HG03439 (cell line): ENCODE results near the gene TMEM269.

Experiments
- ATAC-seq: cut with Tn5 transposase; IDR thresholded peaks from one replicate; pipeline ENCODE4 v1.9.1; 2021; ENCODE audit warnings: mild to moderate bottlenecking, moderate library complexity; ENCODE audit not compliant: unreplicated experiment

The TMEM269 gene

DNA sequence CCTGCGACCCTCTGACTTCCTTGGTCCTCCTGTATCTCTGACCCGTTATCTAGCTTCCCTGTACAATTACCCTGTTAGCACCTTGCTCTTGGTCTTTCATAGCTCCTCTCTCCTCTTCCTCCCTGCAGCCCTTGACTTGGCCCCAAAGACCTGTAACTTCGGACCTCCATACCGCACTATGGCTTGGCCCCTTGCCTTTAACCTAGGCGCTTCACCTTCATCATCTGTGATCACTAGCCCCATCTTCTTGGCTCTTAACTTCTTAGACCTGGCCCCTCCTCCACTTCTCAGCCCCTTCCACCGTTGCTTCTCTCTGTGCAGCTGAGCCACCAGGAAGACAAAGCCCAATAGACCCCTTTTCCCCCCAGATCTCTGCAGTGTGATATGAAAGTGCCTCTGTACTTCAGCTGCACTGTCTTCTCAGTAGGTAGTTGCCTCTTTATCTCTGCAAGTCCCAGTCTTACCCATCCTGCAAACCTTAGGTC is 62.4 kb downstream of the TMEM269 start:
- ATAC-seq: peak; percentile 12

GRCh38 chr1:42847721-42848460 is 63.1 kb downstream of the TMEM269 start:
- ATAC-seq: no peak

DNA sequence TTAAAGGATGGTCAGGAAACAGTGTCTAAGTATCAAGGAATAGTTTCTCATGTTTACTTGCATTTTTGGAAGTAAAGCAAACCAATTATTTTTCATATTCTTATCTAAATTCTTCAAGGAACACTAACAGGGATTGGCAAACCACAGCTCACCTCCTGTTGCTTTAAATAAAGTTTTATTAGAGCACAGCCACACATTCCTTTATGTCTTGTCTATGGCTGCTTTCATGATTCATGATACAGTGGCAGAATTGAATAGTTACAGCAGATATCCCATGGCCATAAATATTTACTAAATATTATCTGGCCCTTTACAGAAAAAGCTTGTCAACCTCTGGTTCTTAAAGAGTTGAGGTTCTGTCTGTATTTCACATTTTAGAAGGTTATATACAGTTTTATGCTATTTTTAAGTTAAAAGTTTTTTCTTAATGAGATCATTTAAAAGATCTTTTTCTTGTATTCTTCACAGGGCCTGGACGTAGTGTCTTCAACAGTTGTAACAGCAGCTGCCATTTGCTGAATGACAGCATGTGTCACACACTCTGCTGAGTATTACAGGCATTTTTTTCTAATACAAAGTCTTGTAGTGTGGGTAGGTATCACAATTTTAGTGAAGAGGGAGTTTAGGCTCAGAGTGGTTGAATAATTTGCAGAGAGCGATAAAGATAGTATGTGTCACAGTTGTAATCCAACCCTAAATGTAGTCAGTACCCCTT is 64.2 kb downstream of the TMEM269 start:
- no peak for ATAC-seq

- ATAC-seq: no peak
Observed at GRCh38 chr1:42849944-42850343, 65.2 kb downstream of the TMEM269 start.
